WTC11 (cell line): ENCODE data around the gene TWIST2. TPM values are rescaled to one million over a fixed set of nuclear protein-coding genes. Genes with fewer than 3 reads are reported as not detected.

Source experiments
- ATAC-seq: fragments of 200-7000 bp; cut with Tn5 transposase; 2 replicates; pipeline ENCODE4 v1.10.0; 2021; ENCODE audit warnings: mild to moderate bottlenecking, moderate library complexity
- CTCF ChIA-PET: fragments of 300-600 bp; sonication (Branson Sonifier 250); formaldehyde crosslinking; loops from one replicate; lab custom pipeline; 2021; ENCODE audit warnings: antibody characterized with exemption; lab: Charles Lee
- POLR2A ChIA-PET: fragments of 350-600 bp; sonication (Branson Sonifier 250); formaldehyde crosslinking; loops from one replicate; lab custom pipeline; 2021; ENCODE audit warnings: antibody characterized with exemption; lab: Charles Lee
- DNase-seq: peaks from one replicate; pipeline ENCODE4 v3.0.0; 2021; ENCODE audit warnings: low spot score
- H3K27ac Mint-ChIP-seq: 2 replicates; pipeline ENCODE4 v1.8.0; 2021; ENCODE audit warnings: mixed read lengths
- H3K27me3 Mint-ChIP-seq: 2 replicates; pipeline ENCODE4 v1.8.0; 2021; ENCODE audit warnings: low read depth, mild to moderate bottlenecking, moderate library complexity, mixed read lengths
- H3K36me3 Mint-ChIP-seq: 2 replicates; pipeline ENCODE4 v1.8.0; 2021; ENCODE audit warnings: mixed read lengths
- H3K4me1 Mint-ChIP-seq: 2 replicates; pipeline ENCODE4 v1.8.0; 2022; ENCODE audit warnings: mixed read lengths
- H3K4me3 Mint-ChIP-seq: 2 replicates; pipeline ENCODE4 v1.8.0; 2021; ENCODE audit warnings: mild to moderate bottlenecking, moderate library complexity, mixed read lengths
- H3K9me3 Mint-ChIP-seq: 2 replicates; pipeline ENCODE4 v1.8.0; 2021; ENCODE audit warnings: mixed read lengths
- ESRRA ChIP-seq: sonication (generic); formaldehyde crosslinking; IDR thresholded peaks from 2 replicates; pipeline ENCODE4 v1.8.1; 2022; ENCODE audit warnings: mild to moderate bottlenecking, missing genetic modification reagents, borderline replicate concordance
- FOXJ3 ChIP-seq: sonication (generic); formaldehyde crosslinking; IDR thresholded peaks from 2 replicates; pipeline ENCODE4 v1.9.0; 2021; ENCODE audit warnings: missing genetic modification reagents, mild to moderate bottlenecking, borderline replicate concordance
- MLX ChIP-seq: sonication (generic); formaldehyde crosslinking; IDR thresholded peaks from 2 replicates; pipeline ENCODE4 v1.8.1; 2023; ENCODE audit warnings: mild to moderate bottlenecking, missing genetic modification reagents, moderate library complexity
- NFE2L1 ChIP-seq: sonication (generic); formaldehyde crosslinking; IDR thresholded peaks from 2 replicates; pipeline ENCODE4 v1.8.1; 2023; ENCODE audit warnings: missing genetic modification reagents
- NR3C1 ChIP-seq: sonication (generic); formaldehyde crosslinking; conservative IDR thresholded peaks from 2 replicates; pipeline ENCODE4 v1.8.1; 2023; ENCODE audit warnings: low read depth, mild to moderate bottlenecking, missing genetic modification reagents
- PRRX2 ChIP-seq: fragments of 250-450 bp; sonication (Bioruptor Pico); IDR thresholded peaks from 2 replicates; pipeline ENCODE4 v1.8.0; 2021; ENCODE audit warnings: mild to moderate bottlenecking
- SMAD4 ChIP-seq: sonication (generic); formaldehyde crosslinking; IDR thresholded peaks from 2 replicates; pipeline ENCODE4 v1.8.0; 2022; ENCODE audit warnings: mild to moderate bottlenecking, missing genetic modification reagents
- ZMAT4 ChIP-seq: fragments of 250-450 bp; sonication (Bioruptor Pico); IDR thresholded peaks from 2 replicates; pipeline ENCODE4 v1.9.0; 2021; ENCODE audit warnings: mild to moderate bottlenecking
- ZNF281 ChIP-seq: sonication (generic); formaldehyde crosslinking; IDR thresholded peaks from 2 replicates; pipeline ENCODE4 v1.8.0; 2023; ENCODE audit warnings: mild to moderate bottlenecking, missing genetic modification reagents
- ZNF423 ChIP-seq: fragments of 250-450 bp; sonication (Bioruptor Pico); IDR thresholded peaks from 2 replicates; pipeline ENCODE4 v2.1.2; 2022; ENCODE audit warnings: mild to moderate bottlenecking, moderate library complexity
- ZNF671 ChIP-seq: fragments of 250-450 bp; sonication (Bioruptor Pico); IDR thresholded peaks from 2 replicates; pipeline ENCODE4 v1.8.0; 2021; ENCODE audit warnings: mild to moderate bottlenecking
- total RNA-seq: library from RNA; stranded (reverse); gene quantifications from 3 replicates; pipeline ENCODE4 v1.2.3, GENCODE V29; 2021
- TF ChIP-seq, protein P1 (sequence below): sonication (generic); formaldehyde crosslinking; IDR thresholded peaks from 2 replicates; pipeline ENCODE4 v1.8.1; 2022; ENCODE audit warnings: low read depth, missing genetic modification reagents, borderline replicate concordance
- TF ChIP-seq, protein P2 (sequence below): sonication (generic); formaldehyde crosslinking; IDR thresholded peaks from 2 replicates; pipeline ENCODE4 v1.8.1; 2023; ENCODE audit warnings: mild to moderate bottlenecking, missing genetic modification reagents
- TF ChIP-seq, protein P3 (sequence below): sonication (generic); formaldehyde crosslinking; IDR thresholded peaks from 2 replicates; pipeline ENCODE4 v1.8.0; 2023; ENCODE audit warnings: missing genetic modification reagents, mild to moderate bottlenecking, borderline replicate concordance
- TF ChIP-seq, protein P4 (sequence below): sonication (generic); formaldehyde crosslinking; IDR thresholded peaks from 2 replicates; pipeline ENCODE4 v1.8.0; 2022; ENCODE audit warnings: mild to moderate bottlenecking, missing genetic modification reagents

The TWIST2 gene
- total RNA-seq, 1 experiment from 2014 or later, result 5.7 TPM

DNA sequence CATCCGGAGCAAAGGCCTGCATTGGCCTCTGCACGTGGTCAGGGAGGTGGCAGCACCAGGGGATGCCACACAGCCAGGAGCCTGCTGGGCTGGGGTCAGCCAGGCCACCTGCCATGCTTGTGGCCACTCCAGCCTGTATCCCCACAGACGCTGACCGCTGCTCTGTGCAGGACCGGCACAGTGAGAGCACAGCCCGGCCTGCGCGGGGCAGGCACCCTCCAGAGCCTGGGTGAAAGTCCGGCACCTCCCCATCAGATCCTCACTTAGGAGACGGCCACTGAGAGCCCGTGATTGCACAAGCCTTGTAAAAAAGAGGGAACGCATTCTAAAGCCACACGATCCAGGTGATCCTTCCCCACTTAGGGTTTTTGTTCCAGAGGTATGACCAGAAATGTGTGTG is 42.2 kb downstream of the TWIST2 start:
- H3K36me3 Mint-ChIP-seq, result peaks cover 6% of the 10 kb centered on the region; the same call in 1 of the 2 replicates
- ATAC-seq, result no peak
- no peak for DNase-seq
- no peak overlapping the region for H3K27ac Mint-ChIP-seq
- no peaks in the 10 kb centered on the region for H3K27me3 Mint-ChIP-seq
- no peaks in the 10 kb centered on the region for H3K4me1 Mint-ChIP-seq
- TF ChIP-seq, protein P1, sequence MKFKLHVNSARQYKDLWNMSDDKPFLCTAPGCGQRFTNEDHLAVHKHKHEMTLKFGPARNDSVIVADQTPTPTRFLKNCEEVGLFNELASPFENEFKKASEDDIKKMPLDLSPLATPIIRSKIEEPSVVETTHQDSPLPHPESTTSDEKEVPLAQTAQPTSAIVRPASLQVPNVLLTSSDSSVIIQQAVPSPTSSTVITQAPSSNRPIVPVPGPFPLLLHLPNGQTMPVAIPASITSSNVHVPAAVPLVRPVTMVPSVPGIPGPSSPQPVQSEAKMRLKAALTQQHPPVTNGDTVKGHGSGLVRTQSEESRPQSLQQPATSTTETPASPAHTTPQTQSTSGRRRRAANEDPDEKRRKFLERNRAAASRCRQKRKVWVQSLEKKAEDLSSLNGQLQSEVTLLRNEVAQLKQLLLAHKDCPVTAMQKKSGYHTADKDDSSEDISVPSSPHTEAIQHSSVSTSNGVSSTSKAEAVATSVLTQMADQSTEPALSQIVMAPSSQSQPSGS, result no peak
- TF ChIP-seq ESRRA (CRISPR knock-in tag) (no peak), ZNF423 (no peak), FOXJ3 (no peak), NFE2L1 (CRISPR knock-in tag) (no peak), MLX (CRISPR knock-in tag) (no peak), NR3C1 (CRISPR knock-in tag) (no peak), PRRX2 (CRISPR knock-in tag) (no peak), ZMAT4 (CRISPR knock-in tag) (no peak), ZNF671 (CRISPR knock-in tag) (no peak), SMAD4 (CRISPR knock-in tag) (no peak), ZNF281 (no peak)
- TF ChIP-seq, protein P2, sequence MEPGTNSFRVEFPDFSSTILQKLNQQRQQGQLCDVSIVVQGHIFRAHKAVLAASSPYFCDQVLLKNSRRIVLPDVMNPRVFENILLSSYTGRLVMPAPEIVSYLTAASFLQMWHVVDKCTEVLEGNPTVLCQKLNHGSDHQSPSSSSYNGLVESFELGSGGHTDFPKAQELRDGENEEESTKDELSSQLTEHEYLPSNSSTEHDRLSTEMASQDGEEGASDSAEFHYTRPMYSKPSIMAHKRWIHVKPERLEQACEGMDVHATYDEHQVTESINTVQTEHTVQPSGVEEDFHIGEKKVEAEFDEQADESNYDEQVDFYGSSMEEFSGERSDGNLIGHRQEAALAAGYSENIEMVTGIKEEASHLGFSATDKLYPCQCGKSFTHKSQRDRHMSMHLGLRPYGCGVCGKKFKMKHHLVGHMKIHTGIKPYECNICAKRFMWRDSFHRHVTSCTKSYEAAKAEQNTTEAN (CRISPR knock-in tag), result no peak
- TF ChIP-seq, protein P3, sequence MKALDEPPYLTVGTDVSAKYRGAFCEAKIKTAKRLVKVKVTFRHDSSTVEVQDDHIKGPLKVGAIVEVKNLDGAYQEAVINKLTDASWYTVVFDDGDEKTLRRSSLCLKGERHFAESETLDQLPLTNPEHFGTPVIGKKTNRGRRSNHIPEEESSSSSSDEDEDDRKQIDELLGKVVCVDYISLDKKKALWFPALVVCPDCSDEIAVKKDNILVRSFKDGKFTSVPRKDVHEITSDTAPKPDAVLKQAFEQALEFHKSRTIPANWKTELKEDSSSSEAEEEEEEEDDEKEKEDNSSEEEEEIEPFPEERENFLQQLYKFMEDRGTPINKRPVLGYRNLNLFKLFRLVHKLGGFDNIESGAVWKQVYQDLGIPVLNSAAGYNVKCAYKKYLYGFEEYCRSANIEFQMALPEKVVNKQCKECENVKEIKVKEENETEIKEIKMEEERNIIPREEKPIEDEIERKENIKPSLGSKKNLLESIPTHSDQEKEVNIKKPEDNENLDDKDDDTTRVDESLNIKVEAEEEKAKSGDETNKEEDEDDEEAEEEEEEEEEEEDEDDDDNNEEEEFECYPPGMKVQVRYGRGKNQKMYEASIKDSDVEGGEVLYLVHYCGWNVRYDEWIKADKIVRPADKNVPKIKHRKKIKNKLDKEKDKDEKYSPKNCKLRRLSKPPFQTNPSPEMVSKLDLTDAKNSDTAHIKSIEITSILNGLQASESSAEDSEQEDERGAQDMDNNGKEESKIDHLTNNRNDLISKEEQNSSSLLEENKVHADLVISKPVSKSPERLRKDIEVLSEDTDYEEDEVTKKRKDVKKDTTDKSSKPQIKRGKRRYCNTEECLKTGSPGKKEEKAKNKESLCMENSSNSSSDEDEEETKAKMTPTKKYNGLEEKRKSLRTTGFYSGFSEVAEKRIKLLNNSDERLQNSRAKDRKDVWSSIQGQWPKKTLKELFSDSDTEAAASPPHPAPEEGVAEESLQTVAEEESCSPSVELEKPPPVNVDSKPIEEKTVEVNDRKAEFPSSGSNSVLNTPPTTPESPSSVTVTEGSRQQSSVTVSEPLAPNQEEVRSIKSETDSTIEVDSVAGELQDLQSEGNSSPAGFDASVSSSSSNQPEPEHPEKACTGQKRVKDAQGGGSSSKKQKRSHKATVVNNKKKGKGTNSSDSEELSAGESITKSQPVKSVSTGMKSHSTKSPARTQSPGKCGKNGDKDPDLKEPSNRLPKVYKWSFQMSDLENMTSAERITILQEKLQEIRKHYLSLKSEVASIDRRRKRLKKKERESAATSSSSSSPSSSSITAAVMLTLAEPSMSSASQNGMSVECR (CRISPR knock-in tag), result no peak
- TF ChIP-seq, protein P4, sequence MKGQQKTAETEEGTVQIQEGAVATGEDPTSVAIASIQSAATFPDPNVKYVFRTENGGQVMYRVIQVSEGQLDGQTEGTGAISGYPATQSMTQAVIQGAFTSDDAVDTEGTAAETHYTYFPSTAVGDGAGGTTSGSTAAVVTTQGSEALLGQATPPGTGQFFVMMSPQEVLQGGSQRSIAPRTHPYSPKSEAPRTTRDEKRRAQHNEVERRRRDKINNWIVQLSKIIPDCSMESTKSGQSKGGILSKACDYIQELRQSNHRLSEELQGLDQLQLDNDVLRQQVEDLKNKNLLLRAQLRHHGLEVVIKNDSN (CRISPR knock-in tag), result no peak
- ChIA-PET POLR2A (no interaction called here), CTCF (no interaction called here)
- peaks cover 9% of the 10 kb centered on the region for H3K9me3 Mint-ChIP-seq
- no peak overlapping the region for H3K4me3 Mint-ChIP-seq
